GM10248 (cell line): ENCODE measurements around the gene OR10Z1.

Experiments used
- CTCF ChIA-PET: fragments of 300-600 bp; sonication (Branson Sonifier 250); formaldehyde crosslinking; extraction: SDS; loops from one replicate; lab custom pipeline; 2021; ENCODE audit warnings: antibody characterized with exemption; lab: Yijun Ruan, JAX
- POLR2A ChIA-PET: fragments of 350-650 bp; sonication (Branson Sonifier 250); formaldehyde crosslinking; extraction: SDS; loops from one replicate; lab custom pipeline; 2020; ENCODE audit warnings: antibody characterized with exemption; lab: Yijun Ruan, JAX
- DNase-seq: peaks from one replicate; pipeline ENCODE4 v3.0.0; 2012; ENCODE audit errors: extremely low spot score
- CTCF ChIP-seq: IDR thresholded peaks from 2 replicates; pipeline ENCODE4 v1.5.1; 2012; ENCODE audit warnings: mild to moderate bottlenecking, low read depth; ENCODE audit errors: extremely low read depth, missing control alignments, control extremely low read depth

Gene OR10Z1

GRCh38 chr1:158577561-158577960 lies 27.5 kb upstream of the OR10Z1 start:
- DNase-seq, result no peak
- POLR2A ChIA-PET, result no interaction called here
- CTCF ChIA-PET, result no interaction called here
- no peak for TF ChIP-seq CTCF

- ChIA-PET CTCF (no interaction called here), POLR2A (no interaction called here)
- TF ChIP-seq CTCF, result no peak
- no peak for DNase-seq
Observed at GRCh38 chr1:158579733-158580132, 25.3 kb upstream of the OR10Z1 start, which contains the start of gene OR10X1. Gene OR10X1 (minus strand): TSS chr1:158579899. CDS start chr1:158579899, 0 bp downstream.

- ChIA-PET POLR2A (no interaction called here), CTCF (no interaction called here)
Observed at GRCh38 chr1:158583962-158584361, 21.1 kb upstream of the OR10Z1 start.

GRCh38 chr1:158586942-158587341 lies 18.1 kb upstream of the OR10Z1 start:
- DNase-seq, result no peak
- ChIA-PET CTCF (interaction anchor here (0.8 kb wide), 1 partner anchor 627 kb away, joined by 3 read pairs; no protein-coding TSS in a partner anchor), POLR2A (no interaction called here)

More at GRCh38 chr1:158583962-158584361, 21.1 kb upstream of the OR10Z1 start:
- no peak for DNase-seq
- TF ChIP-seq CTCF, result no peak

GRCh38 chr1:158600735-158601134 lies 4.3 kb upstream of the OR10Z1 start:
- no peak for TF ChIP-seq CTCF
- ChIA-PET POLR2A (no interaction called here), CTCF (no interaction called here)
- no peak for DNase-seq

More at GRCh38 chr1:158586942-158587341, 18.1 kb upstream of the OR10Z1 start:
- TF ChIP-seq CTCF, result no peak

GRCh38 chr1:158607296-158607695 lies 2.2 kb downstream of the OR10Z1 start:
- ChIA-PET POLR2A (no interaction called here), CTCF (no interaction called here)
- DNase-seq, result no peak
- TF ChIP-seq CTCF, result no peak

- no peak for TF ChIP-seq CTCF
- no peak for DNase-seq
- CTCF ChIA-PET, result interaction anchor here (1.4 kb wide), 1 partner anchor 9 kb away, joined by 3 read pairs; no protein-coding TSS in a partner anchor
- POLR2A ChIA-PET, result no interaction called here
Observed at GRCh38 chr1:158611916-158612315, 6.8 kb downstream of the OR10Z1 start.
